Stomach (tissue), 9 donors: Measurements from ENCODE around the gene CXorf49B. TPM values are rescaled to one million over a fixed set of nuclear protein-coding genes. Genes with fewer than 3 reads are reported as not detected.

Experiments used
- DNase-seq, 2 donors: peaks; one replicate each; pipeline versions ENCODE4 v3.0.0 to v3.0.0-alpha.2; 2013 to 2019
- H3K27ac ChIP-seq, 5 donors: fragments of 200-600 bp in 4 of 5; sonication (generic) in 4 of 5; one replicate each; pipeline ENCODE4 v1.5.1; 2013 to 2019; ENCODE audit warnings: mild to moderate bottlenecking in 1 of 5, moderate library complexity in 1 of 5
- H3K27me3 ChIP-seq, 3 donors: fragments of 200-600 bp; sonication (generic); one replicate each; pipeline ENCODE4 v1.5.1; 2017 to 2019; ENCODE audit warnings: mixed run types in 1 of 3
- H3K36me3 ChIP-seq, 4 donors: fragments of 200-600 bp; sonication (generic); 1 replicate in 3 of 4; 2 replicates in 1 of 4; pipeline ENCODE4 v1.5.1; 2016 to 2019
- H3K4me1 ChIP-seq, 4 donors: fragments of 200-600 bp; sonication (generic); one replicate each; pipeline ENCODE4 v1.5.1; 2016 to 2019
- H3K4me3 ChIP-seq, 4 donors: fragments of 200-600 bp; sonication (generic) in 3 of 4; one replicate each; pipeline ENCODE4 v1.5.1; 2016 to 2019; ENCODE audit warnings: mild to moderate bottlenecking in 1 of 4
- H3K9me3 ChIP-seq, 4 donors: fragments of 200-600 bp; sonication (generic); one replicate each; pipeline ENCODE4 v1.5.1; 2016 to 2019
- EP300 ChIP-seq: sonication (generic); formaldehyde crosslinking; IDR thresholded peaks from one replicate; pipeline ENCODE4 v1.6.1; 2017; ENCODE audit warnings: antibody characterized with exemption
- POLR2A ChIP-seq, 4 donors: fragments of 450-650 bp; IDR thresholded peaks; one replicate each; pipeline ENCODE4 v1.6.1; 2016; ENCODE audit warnings: antibody characterized with exemption in 4 of 4, control low read depth in 2 of 4, mild to moderate bottlenecking in 1 of 4, moderate library complexity in 1 of 4
- POLR2AphosphoS5 ChIP-seq, 3 donors: sonication (generic); formaldehyde crosslinking; IDR thresholded peaks; one replicate each; pipeline ENCODE4 v1.6.1; 2016; ENCODE audit warnings: antibody characterized with exemption in 3 of 3
- WGBS, 5 donors: extraction: QIAGEN DNeasy Blood & Tissue Kit in 3 of 5; methylation state at CpG; one replicate each; pipeline versions ENCODE4 v1.1.5 to v1.1.7; 2013 to 2018; 5-methylcytosine and 5-hydroxymethylcytosine counted together
- intact Hi-C: fragments of 100-400 bp; cut with DNase I; formaldehyde crosslinking; loops from one replicate; pipeline ENCODE4 v1.15.1; 2023; ENCODE audit warnings: low total_unique reads
- polyA plus RNA-seq, 3 donors: library from polyadenylated mRNA; stranded (reverse); fragments of 200-250 nt; gene quantifications; one replicate each; pipeline ENCODE4 v1.2.3, GENCODE V29; 2013
- small RNA-seq, 4 donors: library from RNA; depleted of rRNA; stranded (forward); fragments of <200 nt; gene quantifications; one replicate each; pipeline ENCODE3, GENCODE V24; 2016
- total RNA-seq, 5 donors: library from RNA; depleted of rRNA; stranded (reverse); fragments of >200 nt; gene quantifications; one replicate each; pipeline versions ENCODE4 v1.1.0 to v1.2.3, GENCODE V29; 2014 to 2016
- TF ChIP-seq, protein P1 (sequence below), 7 experiments: fragments of 450-650 bp in 4 of 7; fragments of 200-600 bp in 3 of 7; sonication (generic) in 3 of 7; IDR thresholded peaks; one replicate each; pipeline ENCODE4 v1.5.1; 2016 to 2019; ENCODE audit warnings: antibody characterized with exemption in 7 of 7, control low read depth in 2 of 7, mild to moderate bottlenecking in 1 of 7
- donor health status: healthy with polysubstance abuse.
- donor health status: Bipolar disorder and iron deficiency.
- donor health status: healthy.

CXorf49B gene
- total and polyA plus RNA-seq, 8 donors, result 3.2 TPM; not detected in 7

DNA sequence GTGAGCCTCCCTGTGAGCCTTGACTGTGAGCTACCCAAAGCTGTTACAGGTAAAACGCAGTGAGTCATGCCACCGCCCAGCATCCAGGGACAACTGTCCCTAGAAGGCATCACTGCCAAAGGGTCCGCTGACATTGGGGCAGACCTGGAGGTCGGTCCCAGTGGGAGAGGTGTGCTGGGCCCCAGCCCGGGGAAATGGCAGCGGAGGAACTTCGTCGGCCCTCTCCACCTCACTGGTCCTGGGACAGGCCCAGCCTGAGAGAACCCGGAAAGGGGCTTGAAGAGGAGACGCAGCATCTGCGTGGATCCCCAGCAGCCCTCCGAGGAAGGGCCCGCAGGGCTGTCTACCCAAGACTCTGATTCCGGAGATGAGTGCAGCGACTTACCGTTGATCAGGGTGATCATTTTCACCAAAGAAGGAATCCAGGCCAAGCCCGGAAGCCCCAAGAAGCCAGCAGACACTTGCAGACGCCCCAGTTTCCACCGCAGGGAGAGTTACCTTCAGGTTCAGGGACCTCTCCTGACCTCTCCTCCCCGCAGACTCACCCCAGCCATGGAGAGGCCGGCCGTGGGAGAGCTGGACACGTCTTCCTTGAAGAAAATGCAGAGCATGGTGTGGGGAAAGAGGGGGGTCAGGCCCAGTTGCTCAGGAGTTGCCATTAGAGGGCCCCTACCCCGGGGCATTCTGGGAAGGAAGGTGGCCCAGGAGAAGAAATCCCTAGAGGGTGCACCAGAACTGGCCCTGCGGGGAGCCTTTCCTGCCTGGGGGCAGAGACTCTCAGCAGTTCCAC lies 51.2 kb downstream of the CXorf49B start:
- intact Hi-C loops, result no loop called here
- DNase-seq, result no peak
- Histone ChIP-seq H3K4me1 (no peaks in the 10 kb centered on the region), H3K9me3 (peaks cover 0 to 10% (median 4%) of the 10 kb centered on the region in 4 donors), H3K4me3 (no peak overlapping the region), H3K36me3 (no peaks in the 10 kb centered on the region), H3K27me3 (peaks cover 0 to 27% (median 4%) of the 10 kb centered on the region in 3 donors), H3K27ac (no peak overlapping the region)
- 83 to 87% (median 85%) methylated on average over 14 to 25 of the region's 25 CpGs for WGBS, 5 donors
- TF ChIP-seq POLR2A (IDR thresholded peaks at IDR 0.05) (no peak), POLR2AphosphoS5 (IDR thresholded peaks at IDR 0.05) (no peak), EP300 (no peak)

DNA sequence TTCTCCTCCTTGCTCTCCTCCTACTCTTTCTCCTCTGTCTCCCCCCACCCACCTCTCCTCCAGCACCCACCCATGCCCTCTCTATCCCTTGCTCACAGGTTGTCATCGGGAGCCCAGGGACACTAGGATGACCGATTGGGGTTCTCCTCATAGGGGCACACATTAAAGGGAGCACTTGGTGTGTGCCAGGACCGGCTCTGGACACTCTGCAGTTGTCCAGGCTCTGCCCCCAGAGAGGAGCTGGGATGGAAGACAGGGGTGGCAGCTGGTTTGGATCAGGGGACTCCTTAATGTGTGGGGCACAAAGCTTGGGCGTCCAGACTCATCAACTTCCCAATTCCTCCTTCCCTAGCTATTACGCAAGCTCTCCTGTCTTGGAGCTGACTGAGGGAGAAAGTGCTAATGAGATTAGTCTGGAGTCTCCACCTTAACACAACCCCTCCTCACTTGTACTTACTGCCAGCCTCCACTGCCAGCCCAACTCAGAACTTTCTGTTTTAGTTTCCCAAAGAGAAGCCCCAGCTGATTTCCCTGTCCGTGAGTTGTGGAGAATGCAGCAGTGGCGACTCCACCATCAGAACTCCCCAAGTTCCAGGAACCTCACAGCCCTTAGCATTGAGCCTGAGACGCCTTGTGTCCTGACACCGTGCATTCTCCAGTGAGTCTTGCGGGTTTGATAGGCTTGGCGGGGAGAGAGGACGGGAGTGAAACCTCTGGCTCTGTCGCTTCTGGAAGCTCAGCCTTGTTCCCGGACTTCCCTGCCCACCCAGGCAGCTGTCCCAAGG lies 52.2 kb downstream of the CXorf49B start:
- no peak for DNase-seq
- 71 to 81% (median 77%) methylated on average over 11 to 14 of the region's 14 CpGs for WGBS, 5 donors
- Histone ChIP-seq H3K27ac (no peak overlapping the region), H3K4me3 (no peak overlapping the region), H3K27me3 (peaks cover 0 to 22% (median 4%) of the 10 kb centered on the region in 3 donors), H3K36me3 (no peaks in the 10 kb centered on the region), H3K4me1 (no peaks in the 10 kb centered on the region), H3K9me3 (peaks cover 0 to 10% (median 4%) of the 10 kb centered on the region in 4 donors)
- intact Hi-C loops, result no loop called here
- TF ChIP-seq, protein P1, sequence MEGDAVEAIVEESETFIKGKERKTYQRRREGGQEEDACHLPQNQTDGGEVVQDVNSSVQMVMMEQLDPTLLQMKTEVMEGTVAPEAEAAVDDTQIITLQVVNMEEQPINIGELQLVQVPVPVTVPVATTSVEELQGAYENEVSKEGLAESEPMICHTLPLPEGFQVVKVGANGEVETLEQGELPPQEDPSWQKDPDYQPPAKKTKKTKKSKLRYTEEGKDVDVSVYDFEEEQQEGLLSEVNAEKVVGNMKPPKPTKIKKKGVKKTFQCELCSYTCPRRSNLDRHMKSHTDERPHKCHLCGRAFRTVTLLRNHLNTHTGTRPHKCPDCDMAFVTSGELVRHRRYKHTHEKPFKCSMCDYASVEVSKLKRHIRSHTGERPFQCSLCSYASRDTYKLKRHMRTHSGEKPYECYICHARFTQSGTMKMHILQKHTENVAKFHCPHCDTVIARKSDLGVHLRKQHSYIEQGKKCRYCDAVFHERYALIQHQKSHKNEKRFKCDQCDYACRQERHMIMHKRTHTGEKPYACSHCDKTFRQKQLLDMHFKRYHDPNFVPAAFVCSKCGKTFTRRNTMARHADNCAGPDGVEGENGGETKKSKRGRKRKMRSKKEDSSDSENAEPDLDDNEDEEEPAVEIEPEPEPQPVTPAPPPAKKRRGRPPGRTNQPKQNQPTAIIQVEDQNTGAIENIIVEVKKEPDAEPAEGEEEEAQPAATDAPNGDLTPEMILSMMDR (IDR thresholded peaks at IDR 0.05), result no peak
- TF ChIP-seq POLR2A (IDR thresholded peaks at IDR 0.05), result no peak
- TF ChIP-seq EP300, result no peak

DNA sequence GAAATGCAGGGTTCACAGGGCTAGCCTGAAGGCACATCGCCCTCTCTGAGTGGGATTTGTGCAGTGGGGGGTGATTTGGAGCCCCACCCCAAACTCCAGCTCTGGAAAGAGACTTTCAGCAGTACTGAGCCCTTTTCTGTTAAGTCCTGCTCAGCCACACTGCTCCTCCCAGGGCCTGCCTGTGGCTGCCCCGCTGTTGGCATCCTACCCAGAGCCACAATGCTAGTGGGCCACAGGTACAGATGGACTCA lies 52.7 kb downstream of the CXorf49B start:
- 20 to 63% (median 49%) methylated on average over 1 to 2 of the region's 2 CpGs for WGBS, 5 donors

More for the DNA sequence above, 52.7 kb downstream of the CXorf49B start:
- H3K36me3 ChIP-seq, result no peaks in the 10 kb centered on the region
- intact Hi-C loops, result no loop called here
- peaks cover 0 to 10% (median 4%) of the 10 kb centered on the region in 4 donors for H3K9me3 ChIP-seq
- H3K27me3 ChIP-seq, result peaks cover 0 to 22% (median 4%) of the 10 kb centered on the region in 3 donors
- H3K4me3 ChIP-seq, result no peak overlapping the region
- TF ChIP-seq, protein P1 (IDR thresholded peaks at IDR 0.05), result no peak
- TF ChIP-seq POLR2AphosphoS5 (IDR thresholded peaks at IDR 0.05) (no peak), EP300 (no peak), POLR2A (IDR thresholded peaks at IDR 0.05) (no peak)
- DNase-seq, result no peak
- H3K4me1 ChIP-seq, result no peaks in the 10 kb centered on the region
- no peak overlapping the region for H3K27ac ChIP-seq

Small RNA genes within 50 kb of the gene (small RNA-seq; reads per million reads assigned to genes)
- gene BX276092.1, result 0 reads per million in 4 donors
- gene BX276092.6, result 0 reads per million in 4 donors
- 0 reads per million in 4 donors for gene BX276092.8

Other genes starting within 250 kb of the CXorf49B start
- gene OGT, start 230.2 kb upstream of the CXorf49B start, total RNA-seq, result 100 to 1,000 TPM in 4 of 5 donors, 10 to 100 TPM in 1; 53.9 to 303 (median 230) TPM
- 10 to 100 TPM in 2 of 3 donors, 1 to 10 TPM in 1; 9.6 to 63.9 (median 10.5) TPM for gene OGT, start 230.2 kb upstream of the CXorf49B start, polyA plus RNA-seq
- 10 to 100 TPM in 2 of 5 donors, 1 to 10 TPM in 3; 1.5 to 18.3 (median 4.1) TPM for gene GCNA, start 184.9 kb upstream of the CXorf49B start, total RNA-seq
- gene GCNA, start 184.9 kb upstream of the CXorf49B start, polyA plus RNA-seq, result 1 to 10 TPM in 1 of 3 donors, under 1 TPM in 2; 0.46 to 1.7 (median 0.50) TPM
- not detected for gene CXCR3, start 144.8 kb upstream of the CXorf49B start, total RNA-seq
- 1 to 10 TPM in 1 of 3 donors, under 1 TPM in 2; 0.19 to 1.5 (median 0.28) TPM for gene CXCR3, start 144.8 kb upstream of the CXorf49B start, polyA plus RNA-seq
- gene CXorf49, start 45.1 kb upstream of the CXorf49B start, total RNA-seq, result not detected
- gene CXorf49, start 45.1 kb upstream of the CXorf49B start, polyA plus RNA-seq, result 1 to 10 TPM in 1 of 3 donors, not detected in 2; 3.2 TPM
- 1 to 10 TPM in 4 of 5 donors, under 1 TPM in 1; under 0.01 to 6.4 (median 2.9) TPM for gene NHSL2, start 147.5 kb downstream of the CXorf49B start, total RNA-seq
- gene NHSL2, start 147.5 kb downstream of the CXorf49B start, polyA plus RNA-seq, result under 1 TPM; 0.46 to 0.73 (median 0.68) TPM